Fibroblast of mammary gland (primary cell): ENCODE data around the gene TIMMDC1.

Experiments
- DNase-seq: peaks from one replicate; pipeline ENCODE4 v3.0.0-alpha.2; 2010; ENCODE audit warnings: low read depth
- H3K4me3 ChIP-seq: 2 replicates; pipeline ENCODE4 v1.5.1; 2011; ENCODE audit warnings: low read depth, mild to moderate bottlenecking, low read length, moderate library complexity; ENCODE audit not compliant: control insufficient read depth
- CTCF ChIP-seq: conservative IDR thresholded peaks from 2 replicates; pipeline ENCODE4 v1.5.1; 2011; ENCODE audit warnings: low read depth, low read length, inconsistent platforms; ENCODE audit not compliant: control insufficient read depth, insufficient read depth

TIMMDC1 gene

GRCh38 chr3:119469418-119470189 is 28.7 kb upstream of the TIMMDC1 start:
- peak; percentile 36 for DNase-seq
- peak overlapping the region; percentile 90 for H3K4me3 ChIP-seq
- no peak for TF ChIP-seq CTCF

- no peak for TF ChIP-seq CTCF
- DNase-seq = no peak
- H3K4me3 ChIP-seq = no peak overlapping the region
Observed at GRCh38 chr3:119470866-119471265, 27.5 kb upstream of the TIMMDC1 start.

- H3K4me3 ChIP-seq = no peak overlapping the region
- DNase-seq = no peak
Observed at GRCh38 chr3:119481079-119481478, 17.3 kb upstream of the TIMMDC1 start.

GRCh38 chr3:119483101-119483500 is 15.2 kb upstream of the TIMMDC1 start:
- no peak overlapping the region for H3K4me3 ChIP-seq
- no peak for DNase-seq
- TF ChIP-seq CTCF = no peak

More at GRCh38 chr3:119481079-119481478, 17.3 kb upstream of the TIMMDC1 start:
- TF ChIP-seq CTCF = no peak

GRCh38 chr3:119485563-119485962 is 12.8 kb upstream of the TIMMDC1 start:
- no peak overlapping the region for H3K4me3 ChIP-seq
- TF ChIP-seq CTCF = no peak
- no peak for DNase-seq

- H3K4me3 ChIP-seq = no peak overlapping the region
- DNase-seq = no peak
- TF ChIP-seq CTCF = no peak
Observed at GRCh38 chr3:119490153-119490552, 8.2 kb upstream of the TIMMDC1 start.
